ENCODE results near the gene PPP6R2.

The PPP6R2 gene

DNA sequence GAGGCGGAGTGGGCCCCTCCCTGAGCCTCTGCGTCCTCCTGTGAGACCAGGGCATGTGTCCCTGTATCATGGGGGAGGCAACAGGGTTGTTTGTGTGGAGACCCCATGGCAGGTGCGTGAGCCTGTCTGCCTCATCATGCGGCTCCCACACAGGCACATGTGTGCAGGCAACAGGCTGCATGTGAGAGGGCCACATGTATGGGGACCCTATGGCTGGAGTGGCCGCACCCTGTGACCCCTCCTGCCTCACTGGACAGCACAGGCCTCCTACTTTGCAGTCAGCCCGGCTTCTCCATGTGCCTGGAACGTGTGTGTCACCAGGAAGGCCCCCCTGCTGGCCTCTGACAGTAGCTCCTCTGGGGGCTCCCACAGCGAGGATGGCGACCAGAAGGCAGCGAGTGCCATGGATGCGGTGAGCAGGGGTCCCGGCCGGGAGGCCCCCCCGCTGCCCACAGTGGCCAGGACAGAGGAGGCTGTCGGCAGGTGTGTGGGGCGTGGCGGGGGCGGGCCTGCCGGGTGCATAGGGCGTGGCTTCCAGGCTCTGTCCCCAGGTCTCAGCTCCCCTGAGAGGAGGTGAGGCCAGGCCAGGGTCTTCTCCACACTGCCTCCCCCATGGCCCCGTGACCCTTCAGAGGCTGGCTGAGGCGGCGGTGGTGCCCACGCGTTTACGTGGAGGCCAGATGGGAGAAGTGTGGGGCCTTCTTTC lies 97.6 kb downstream of the PPP6R2 start:
- H3K9me3 Mint-ChIP-seq: no peaks in the 10 kb centered on the region
- no peaks in the 10 kb centered on the region for H3K36me3 Mint-ChIP-seq (ENCODE audit: low read depth)
- DNase-seq: no peak
- no peaks in the 10 kb centered on the region for H3K4me1 Mint-ChIP-seq
- H3K27ac Mint-ChIP-seq: no peak overlapping the region
- no peak overlapping the region for H3K4me3 Mint-ChIP-seq
- TF ChIP-seq, protein P1, sequence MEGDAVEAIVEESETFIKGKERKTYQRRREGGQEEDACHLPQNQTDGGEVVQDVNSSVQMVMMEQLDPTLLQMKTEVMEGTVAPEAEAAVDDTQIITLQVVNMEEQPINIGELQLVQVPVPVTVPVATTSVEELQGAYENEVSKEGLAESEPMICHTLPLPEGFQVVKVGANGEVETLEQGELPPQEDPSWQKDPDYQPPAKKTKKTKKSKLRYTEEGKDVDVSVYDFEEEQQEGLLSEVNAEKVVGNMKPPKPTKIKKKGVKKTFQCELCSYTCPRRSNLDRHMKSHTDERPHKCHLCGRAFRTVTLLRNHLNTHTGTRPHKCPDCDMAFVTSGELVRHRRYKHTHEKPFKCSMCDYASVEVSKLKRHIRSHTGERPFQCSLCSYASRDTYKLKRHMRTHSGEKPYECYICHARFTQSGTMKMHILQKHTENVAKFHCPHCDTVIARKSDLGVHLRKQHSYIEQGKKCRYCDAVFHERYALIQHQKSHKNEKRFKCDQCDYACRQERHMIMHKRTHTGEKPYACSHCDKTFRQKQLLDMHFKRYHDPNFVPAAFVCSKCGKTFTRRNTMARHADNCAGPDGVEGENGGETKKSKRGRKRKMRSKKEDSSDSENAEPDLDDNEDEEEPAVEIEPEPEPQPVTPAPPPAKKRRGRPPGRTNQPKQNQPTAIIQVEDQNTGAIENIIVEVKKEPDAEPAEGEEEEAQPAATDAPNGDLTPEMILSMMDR (IDR thresholded peaks at IDR 0.05): no peak
- no peaks in the 10 kb centered on the region for H3K27me3 Mint-ChIP-seq (ENCODE audit: low read depth, poor library complexity)

DNA sequence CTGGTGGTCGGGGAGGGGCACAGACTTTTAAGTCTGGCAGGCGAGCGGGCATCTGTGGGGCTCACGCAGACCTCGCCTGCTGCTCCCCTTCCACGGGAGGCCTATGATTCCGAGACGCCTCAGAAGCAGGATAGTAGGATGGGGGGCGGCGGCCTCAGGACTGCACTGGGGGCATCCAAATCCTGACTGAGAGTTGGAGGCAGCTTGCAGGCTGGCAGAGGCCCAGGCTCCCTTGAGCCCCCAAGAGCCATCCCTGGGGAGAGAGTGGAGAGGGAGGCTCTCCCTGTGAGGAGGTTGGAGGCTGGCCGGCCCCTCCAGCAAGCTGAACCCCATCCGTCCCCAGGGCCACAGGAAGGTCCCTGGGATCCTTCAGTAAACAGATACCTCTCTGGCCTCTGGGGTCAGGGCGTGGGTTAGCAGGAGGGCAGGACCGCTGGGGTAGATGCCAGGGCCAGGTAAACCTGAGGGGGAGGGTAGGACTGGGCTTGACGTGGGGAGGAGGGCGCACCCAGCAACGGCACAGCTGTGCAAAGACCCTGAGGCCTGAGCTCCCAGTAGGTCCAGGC lies 98.4 kb downstream of the PPP6R2 start:
- no peak overlapping the region for H3K4me3 Mint-ChIP-seq
- H3K9me3 Mint-ChIP-seq: no peaks in the 10 kb centered on the region
- no peak overlapping the region for H3K27ac Mint-ChIP-seq
- H3K36me3 Mint-ChIP-seq (ENCODE audit: low read depth): no peaks in the 10 kb centered on the region
- H3K27me3 Mint-ChIP-seq (ENCODE audit: low read depth, poor library complexity): no peaks in the 10 kb centered on the region
- no peaks in the 10 kb centered on the region for H3K4me1 Mint-ChIP-seq
- TF ChIP-seq, protein P1 (IDR thresholded peaks at IDR 0.05): no peak
- DNase-seq: no peak

DNA sequence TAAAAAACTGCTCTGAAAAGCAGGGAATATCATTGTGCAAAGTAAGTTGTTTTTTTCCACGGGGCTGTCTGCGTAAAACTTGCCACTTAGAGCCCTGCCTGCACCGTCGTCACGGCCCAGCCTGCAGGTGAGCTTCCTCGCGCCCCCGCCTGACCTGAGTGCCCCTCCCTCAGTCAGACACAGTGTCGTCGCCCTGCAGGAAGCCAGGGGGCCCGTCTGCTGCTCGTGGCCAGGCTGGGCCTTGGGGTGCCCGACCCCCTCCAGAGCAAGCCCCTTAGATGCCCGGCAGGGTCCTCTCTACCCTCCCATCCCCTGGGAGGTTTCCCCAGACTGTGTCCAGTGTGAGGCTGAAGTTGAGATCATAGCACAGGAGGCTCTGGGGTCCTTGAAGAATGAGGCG lies 100.1 kb downstream of the PPP6R2 start:
- H3K36me3 Mint-ChIP-seq (ENCODE audit: low read depth): peaks cover 4% of the 10 kb centered on the region
- H3K27me3 Mint-ChIP-seq (ENCODE audit: low read depth, poor library complexity): no peaks in the 10 kb centered on the region
- TF ChIP-seq, protein P1 (IDR thresholded peaks at IDR 0.05): no peak
- H3K4me3 Mint-ChIP-seq: no peak overlapping the region
- no peaks in the 10 kb centered on the region for H3K4me1 Mint-ChIP-seq
- no peak for DNase-seq
- no peaks in the 10 kb centered on the region for H3K9me3 Mint-ChIP-seq
- H3K27ac Mint-ChIP-seq: peak overlapping the region; percentile 96

DNA sequence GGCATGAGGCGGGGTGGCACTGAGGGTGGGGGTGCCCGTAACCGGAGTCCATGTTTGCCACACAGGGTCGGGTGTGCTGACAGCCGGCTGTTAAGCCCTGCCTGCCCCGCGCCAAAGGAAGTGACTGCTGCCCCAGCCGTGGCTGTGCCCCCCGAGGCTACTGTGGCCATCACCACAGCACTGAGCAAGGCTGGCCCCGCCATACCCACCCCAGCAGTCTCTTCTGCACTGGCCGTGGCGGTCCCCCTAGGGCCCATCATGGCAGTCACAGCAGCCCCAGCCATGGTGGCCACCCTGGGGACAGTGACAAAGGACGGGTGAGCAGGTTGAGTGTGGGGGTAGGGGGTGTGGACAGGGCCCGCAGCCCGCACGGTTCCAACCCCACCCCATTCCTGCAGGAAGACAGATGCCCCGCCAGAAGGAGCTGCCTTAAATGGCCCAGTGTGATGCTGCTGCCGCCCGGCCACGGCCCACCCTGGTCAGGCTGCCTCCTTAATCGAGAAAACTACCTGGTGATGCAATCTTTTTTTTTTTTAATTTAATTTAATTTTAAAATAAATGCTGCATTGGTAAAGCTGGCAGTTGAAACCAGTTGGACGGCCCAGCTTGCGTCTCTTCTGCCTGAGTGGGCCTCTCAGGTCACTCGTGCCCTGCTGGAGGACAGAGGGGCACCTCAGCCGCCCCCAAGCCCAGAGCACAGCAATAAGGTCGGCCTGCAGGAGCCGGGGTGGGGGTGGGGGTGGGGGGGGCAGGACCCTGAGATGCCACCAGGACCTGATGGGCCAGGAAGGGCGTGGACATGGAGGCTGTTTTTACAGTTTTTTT lies 100.9 kb downstream of the PPP6R2 start:
- no peaks in the 10 kb centered on the region for H3K4me1 Mint-ChIP-seq
- H3K27me3 Mint-ChIP-seq (ENCODE audit: low read depth, poor library complexity): no peaks in the 10 kb centered on the region
- peaks cover 12% of the 10 kb centered on the region for H3K36me3 Mint-ChIP-seq (ENCODE audit: low read depth)
- TF ChIP-seq, protein P1 (IDR thresholded peaks at IDR 0.05): no peak
- H3K4me3 Mint-ChIP-seq: no peak overlapping the region
- H3K9me3 Mint-ChIP-seq: no peaks in the 10 kb centered on the region
- H3K27ac Mint-ChIP-seq: no peak overlapping the region
- DNase-seq: no peak

DNA sequence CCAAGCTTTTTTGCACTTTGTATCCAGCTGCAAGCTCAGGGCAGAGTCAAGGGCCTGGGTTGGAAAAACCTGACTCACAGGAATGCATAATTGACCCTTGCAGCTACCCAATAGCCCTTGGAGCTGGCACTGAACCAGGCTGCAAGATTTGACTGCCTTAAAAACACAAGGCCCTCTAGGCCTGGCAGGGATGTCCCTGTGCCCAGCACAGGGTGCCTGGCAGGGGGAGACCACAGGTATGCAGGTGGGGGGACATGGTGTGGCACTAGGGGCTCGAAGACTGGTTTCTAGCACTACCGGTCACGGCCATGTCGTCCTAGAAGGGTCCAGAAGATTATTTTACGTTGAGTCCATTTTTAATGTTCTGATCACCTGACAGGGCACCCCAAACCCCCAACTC lies 101.5 kb downstream of the PPP6R2 start:
- Mint-ChIP-seq H3K27ac (no peak overlapping the region), H3K4me1 (peaks cover 4% of the 10 kb centered on the region), H3K36me3 (ENCODE audit: low read depth) (peaks cover 18% of the 10 kb centered on the region), H3K27me3 (ENCODE audit: low read depth, poor library complexity) (no peaks in the 10 kb centered on the region), H3K4me3 (no peak overlapping the region), H3K9me3 (no peaks in the 10 kb centered on the region)
- TF ChIP-seq, protein P1 (IDR thresholded peaks at IDR 0.05): no peak
- DNase-seq: no peak

Data from nephron progenitor cell (in vitro differentiated cells).